Activated T-cell treated with anti-CD3 and anti-CD28 coated beads, Interleukin-2, amount 50 U/mL, for 24 hours (primary cell): ENCODE results near the gene KBTBD2.
"Not testable (repeated sequence)": the region's sequence is repeated elsewhere in the genome, so short reads cannot be mapped to it uniquely, and the experiment has no call there.

ENCODE experiments used
- DNase-seq: peaks from one replicate; pipeline ENCODE4 v3.0.0-alpha.2; 2020
- H3K27ac Mint-ChIP-seq: 2 replicates; pipeline ENCODE4 v1.8.0; 2020; ENCODE audit warnings: mild to moderate bottlenecking, mixed read lengths
- H3K27me3 Mint-ChIP-seq: 2 replicates; pipeline ENCODE4 v1.8.0; 2020; ENCODE audit warnings: mixed read lengths
- H3K36me3 Mint-ChIP-seq: 2 replicates; pipeline ENCODE4 v1.8.0; 2020; ENCODE audit warnings: low read depth, mixed read lengths
- H3K4me1 Mint-ChIP-seq: 2 replicates; pipeline ENCODE4 v1.8.0; 2020; ENCODE audit warnings: low read depth, mixed read lengths
- H3K4me3 Mint-ChIP-seq: 2 replicates; pipeline ENCODE4 v1.8.0; 2020; ENCODE audit warnings: mild to moderate bottlenecking, moderate library complexity, mixed read lengths
- H3K9me3 Mint-ChIP-seq: 2 replicates; pipeline ENCODE4 v1.8.0; 2020; ENCODE audit warnings: mixed read lengths

Gene KBTBD2

GRCh38 chr7:32881074-32881982 is 10.2 kb downstream of the KBTBD2 start:
- H3K36me3 Mint-ChIP-seq: peaks cover 37% of the 10 kb centered on the region
- no peak for DNase-seq
- no peak overlapping the region for H3K4me3 Mint-ChIP-seq
- H3K27me3 Mint-ChIP-seq: no peaks in the 10 kb centered on the region
- peaks cover 62% of the 10 kb centered on the region for H3K4me1 Mint-ChIP-seq
- H3K9me3 Mint-ChIP-seq: no peaks in the 10 kb centered on the region
- peak overlapping the region; percentile 40 for H3K27ac Mint-ChIP-seq

GRCh38 chr7:32879460-32879859 is 12.1 kb downstream of the KBTBD2 start:
- H3K4me1 Mint-ChIP-seq: peaks cover 55% of the 10 kb centered on the region
- no peak overlapping the region for H3K4me3 Mint-ChIP-seq
- H3K27ac Mint-ChIP-seq: peak overlapping the region; percentile 6
- DNase-seq: no peak
- H3K27me3 Mint-ChIP-seq: no peaks in the 10 kb centered on the region
- H3K36me3 Mint-ChIP-seq: peaks cover 50% of the 10 kb centered on the region
- no peaks in the 10 kb centered on the region for H3K9me3 Mint-ChIP-seq

DNA sequence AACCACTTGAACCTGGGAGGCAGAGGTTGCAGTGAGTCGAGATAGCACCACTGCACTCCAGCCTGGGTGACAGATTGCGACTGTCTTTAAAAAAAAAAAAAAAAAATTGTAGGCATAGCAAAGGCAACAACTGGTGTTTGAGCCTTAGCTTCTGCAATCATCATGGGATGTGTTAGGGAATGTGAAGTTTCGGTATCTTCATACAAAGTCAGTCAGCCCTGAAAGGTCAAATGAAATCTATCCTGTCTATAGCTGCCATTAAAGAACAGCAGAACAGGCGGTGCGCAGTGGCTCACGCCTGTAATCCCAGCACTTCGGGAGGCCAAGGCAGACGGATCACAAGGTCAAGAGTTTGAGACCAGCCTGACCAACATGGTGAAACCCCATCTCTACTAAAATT is 13.5 kb downstream of the KBTBD2 start:
- not testable (repeated sequence) for H3K4me3 Mint-ChIP-seq, H3K9me3 Mint-ChIP-seq, DNase-seq, H3K27me3 Mint-ChIP-seq
- peaks cover 55% of the 10 kb centered on the region for H3K36me3 Mint-ChIP-seq
- H3K4me1 Mint-ChIP-seq: peaks cover 44% of the 10 kb centered on the region
- peak overlapping the region; percentile 14 for H3K27ac Mint-ChIP-seq

DNA sequence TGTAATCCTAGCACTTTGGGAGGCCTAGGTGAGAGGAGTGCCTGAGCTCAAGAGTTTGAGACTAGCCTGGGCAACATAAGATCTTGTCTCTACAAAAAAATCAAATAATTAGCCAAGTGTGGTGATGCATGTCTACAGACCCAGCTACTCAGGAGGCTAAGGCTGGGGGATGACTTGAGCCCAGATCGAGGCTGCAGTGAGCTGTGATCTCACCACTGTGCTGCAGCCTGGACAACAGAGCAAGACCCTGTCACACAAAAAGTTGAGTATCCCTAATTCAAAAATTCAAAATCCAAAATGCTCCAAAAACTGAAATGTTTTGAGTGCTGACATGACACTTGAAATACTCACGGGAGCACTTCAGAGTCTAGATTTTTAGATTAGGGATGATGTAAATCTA is 19.1 kb downstream of the KBTBD2 start:
- Mint-ChIP-seq H3K27me3 (no peaks in the 10 kb centered on the region), H3K4me1 (peaks cover 46% of the 10 kb centered on the region), H3K9me3 (no peaks in the 10 kb centered on the region), H3K36me3 (peaks cover 87% of the 10 kb centered on the region), H3K4me3 (no peak overlapping the region), H3K27ac (no peak overlapping the region)
- no peak for DNase-seq

- no peak overlapping the region for H3K4me3 Mint-ChIP-seq
- peak overlapping the region; percentile 34 for H3K27ac Mint-ChIP-seq
- no peak for DNase-seq
- H3K36me3 Mint-ChIP-seq: peaks cover 86% of the 10 kb centered on the region
- peaks cover 42% of the 10 kb centered on the region for H3K4me1 Mint-ChIP-seq
- no peaks in the 10 kb centered on the region for H3K9me3 Mint-ChIP-seq
- no peaks in the 10 kb centered on the region for H3K27me3 Mint-ChIP-seq
Observed at GRCh38 chr7:32871624-32872371, 19.8 kb downstream of the KBTBD2 start.

DNA sequence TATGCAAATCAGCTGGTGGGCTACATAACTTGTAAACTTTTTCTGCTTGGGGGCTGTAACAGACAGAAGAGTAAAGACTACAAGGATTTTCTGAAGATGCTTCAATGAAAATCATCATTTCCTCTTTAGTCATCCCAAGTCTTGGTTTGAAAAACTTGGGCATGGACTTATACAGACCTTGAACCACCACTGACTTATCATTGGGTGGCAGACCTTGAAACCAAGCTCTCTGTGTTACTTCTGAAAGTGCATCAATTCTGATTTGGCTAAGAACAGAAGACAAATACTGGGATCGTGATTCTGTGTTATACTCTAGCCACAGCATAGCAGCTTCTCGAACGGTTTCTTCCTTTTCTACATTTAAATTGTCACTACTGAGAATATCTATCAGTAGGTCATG is 21.3 kb downstream of the KBTBD2 start:
- DNase-seq: no peak
- Mint-ChIP-seq H3K4me3 (no peak overlapping the region), H3K27me3 (no peaks in the 10 kb centered on the region), H3K27ac (peak overlapping the region; percentile 44), H3K4me1 (peaks cover 44% of the 10 kb centered on the region), H3K36me3 (peaks cover 91% of the 10 kb centered on the region), H3K9me3 (peaks cover 5% of the 10 kb centered on the region)

GRCh38 chr7:32869716-32870115 is 21.8 kb downstream of the KBTBD2 start:
- no peak overlapping the region for H3K4me3 Mint-ChIP-seq
- H3K4me1 Mint-ChIP-seq: peaks cover 42% of the 10 kb centered on the region
- H3K27ac Mint-ChIP-seq: peak overlapping the region; percentile 2
- H3K9me3 Mint-ChIP-seq: peaks cover 5% of the 10 kb centered on the region
- no peaks in the 10 kb centered on the region for H3K27me3 Mint-ChIP-seq
- peaks cover 86% of the 10 kb centered on the region for H3K36me3 Mint-ChIP-seq
- DNase-seq: no peak

GRCh38 chr7:32868116-32868515 is 23.4 kb downstream of the KBTBD2 start:
- no peak for DNase-seq
- H3K4me3 Mint-ChIP-seq: no peak overlapping the region
- peaks cover 80% of the 10 kb centered on the region for H3K36me3 Mint-ChIP-seq
- H3K9me3 Mint-ChIP-seq: peaks cover 5% of the 10 kb centered on the region
- no peaks in the 10 kb centered on the region for H3K27me3 Mint-ChIP-seq
- H3K27ac Mint-ChIP-seq: no peak overlapping the region
- peaks cover 44% of the 10 kb centered on the region for H3K4me1 Mint-ChIP-seq

DNA sequence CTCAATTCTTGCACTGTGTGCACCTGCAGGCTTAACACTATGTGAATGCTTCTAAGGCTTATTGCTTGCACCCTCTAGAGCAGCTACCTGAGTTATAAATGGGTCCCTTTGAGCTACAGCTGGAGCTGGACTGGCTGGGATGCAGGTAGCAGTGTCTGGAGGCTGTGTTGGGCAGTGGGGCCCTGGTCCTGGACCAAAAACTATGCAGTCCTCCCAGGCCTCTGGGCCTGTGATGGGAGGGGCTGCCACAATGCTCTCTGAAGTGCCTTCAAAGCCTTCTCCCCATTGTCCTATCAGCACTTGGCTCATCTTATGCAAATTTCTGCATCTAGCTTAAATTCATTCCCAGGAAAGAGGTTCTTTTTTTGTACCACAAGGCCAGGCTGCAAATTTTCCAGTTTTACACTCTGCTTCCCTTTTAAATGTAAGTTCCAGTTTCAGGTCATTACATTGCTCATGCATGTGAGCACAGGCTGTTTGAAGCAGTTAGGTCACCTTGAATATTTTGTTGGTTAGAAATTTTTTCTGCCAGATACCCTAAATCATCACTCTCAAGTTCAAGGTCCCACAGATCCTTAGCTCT is 26.0 kb downstream of the KBTBD2 start:
- no peaks in the 10 kb centered on the region for H3K27me3 Mint-ChIP-seq
- peaks cover 5% of the 10 kb centered on the region for H3K9me3 Mint-ChIP-seq
- no peak overlapping the region for H3K4me3 Mint-ChIP-seq
- DNase-seq: no peak
- peaks cover 24% of the 10 kb centered on the region for H3K4me1 Mint-ChIP-seq
- peaks cover 56% of the 10 kb centered on the region for H3K36me3 Mint-ChIP-seq
- no peak overlapping the region for H3K27ac Mint-ChIP-seq

GRCh38 chr7:32863872-32864271 is 27.7 kb downstream of the KBTBD2 start:
- H3K27ac Mint-ChIP-seq, H3K27me3 Mint-ChIP-seq, H3K9me3 Mint-ChIP-seq, DNase-seq, H3K4me3 Mint-ChIP-seq: not testable (repeated sequence)
- peaks cover 18% of the 10 kb centered on the region for H3K4me1 Mint-ChIP-seq
- H3K36me3 Mint-ChIP-seq: peaks cover 39% of the 10 kb centered on the region

DNA sequence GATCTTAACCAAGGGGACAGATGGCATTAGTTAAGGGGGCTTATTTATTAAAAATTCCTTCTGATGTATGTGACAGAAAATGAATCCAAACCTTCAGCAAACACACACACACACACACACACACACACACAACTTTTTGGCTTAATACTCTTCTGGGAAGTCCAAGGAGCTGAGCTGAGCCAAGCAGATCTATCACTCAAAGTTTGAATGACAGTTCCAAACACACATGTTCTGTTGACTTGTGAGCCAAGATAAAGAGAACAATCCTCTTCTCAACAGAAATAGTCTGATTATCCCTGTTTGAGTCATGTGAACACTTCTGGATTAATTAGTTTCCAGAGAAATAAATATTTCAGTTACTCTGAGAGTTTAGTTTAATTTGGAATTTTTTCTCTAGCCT is 31.5 kb downstream of the KBTBD2 start:
- peaks cover 7% of the 10 kb centered on the region for H3K36me3 Mint-ChIP-seq
- peaks cover 16% of the 10 kb centered on the region for H3K4me1 Mint-ChIP-seq
- H3K27me3 Mint-ChIP-seq: peaks cover 11% of the 10 kb centered on the region
- no peak for DNase-seq
- no peaks in the 10 kb centered on the region for H3K9me3 Mint-ChIP-seq
- no peak overlapping the region for H3K4me3 Mint-ChIP-seq
- H3K27ac Mint-ChIP-seq: no peak overlapping the region

DNA sequence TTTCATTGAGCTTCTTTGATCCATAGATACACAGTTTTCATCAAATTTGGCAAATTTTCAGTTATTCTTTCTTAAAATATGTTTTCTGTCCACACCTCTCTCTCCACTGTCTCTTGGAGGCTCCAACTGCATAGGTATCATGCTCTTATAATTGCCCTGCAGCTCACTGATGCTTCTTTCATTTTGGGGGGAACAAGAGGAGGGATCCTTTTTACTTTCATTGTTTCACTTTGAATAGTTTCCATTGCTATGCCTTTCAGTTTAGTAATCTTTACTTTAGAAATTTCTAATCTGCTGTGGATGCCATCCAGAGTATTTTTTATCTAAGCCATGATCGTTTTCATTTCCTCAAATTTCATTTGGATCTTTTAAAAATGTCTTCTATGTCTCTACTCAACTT is 32.9 kb downstream of the KBTBD2 start:
- Mint-ChIP-seq H3K36me3 (no peaks in the 10 kb centered on the region), H3K9me3 (no peaks in the 10 kb centered on the region), H3K4me1 (peaks cover 16% of the 10 kb centered on the region), H3K27ac (no peak overlapping the region), H3K4me3 (no peak overlapping the region), H3K27me3 (peaks cover 24% of the 10 kb centered on the region)
- DNase-seq: no peak

GRCh38 chr7:32857063-32857462 is 34.5 kb downstream of the KBTBD2 start:
- not testable (repeated sequence) for H3K4me3 Mint-ChIP-seq, H3K36me3 Mint-ChIP-seq, DNase-seq, H3K27ac Mint-ChIP-seq, H3K9me3 Mint-ChIP-seq
- Mint-ChIP-seq H3K27me3 (peaks cover 31% of the 10 kb centered on the region), H3K4me1 (peaks cover 14% of the 10 kb centered on the region)

DNA sequence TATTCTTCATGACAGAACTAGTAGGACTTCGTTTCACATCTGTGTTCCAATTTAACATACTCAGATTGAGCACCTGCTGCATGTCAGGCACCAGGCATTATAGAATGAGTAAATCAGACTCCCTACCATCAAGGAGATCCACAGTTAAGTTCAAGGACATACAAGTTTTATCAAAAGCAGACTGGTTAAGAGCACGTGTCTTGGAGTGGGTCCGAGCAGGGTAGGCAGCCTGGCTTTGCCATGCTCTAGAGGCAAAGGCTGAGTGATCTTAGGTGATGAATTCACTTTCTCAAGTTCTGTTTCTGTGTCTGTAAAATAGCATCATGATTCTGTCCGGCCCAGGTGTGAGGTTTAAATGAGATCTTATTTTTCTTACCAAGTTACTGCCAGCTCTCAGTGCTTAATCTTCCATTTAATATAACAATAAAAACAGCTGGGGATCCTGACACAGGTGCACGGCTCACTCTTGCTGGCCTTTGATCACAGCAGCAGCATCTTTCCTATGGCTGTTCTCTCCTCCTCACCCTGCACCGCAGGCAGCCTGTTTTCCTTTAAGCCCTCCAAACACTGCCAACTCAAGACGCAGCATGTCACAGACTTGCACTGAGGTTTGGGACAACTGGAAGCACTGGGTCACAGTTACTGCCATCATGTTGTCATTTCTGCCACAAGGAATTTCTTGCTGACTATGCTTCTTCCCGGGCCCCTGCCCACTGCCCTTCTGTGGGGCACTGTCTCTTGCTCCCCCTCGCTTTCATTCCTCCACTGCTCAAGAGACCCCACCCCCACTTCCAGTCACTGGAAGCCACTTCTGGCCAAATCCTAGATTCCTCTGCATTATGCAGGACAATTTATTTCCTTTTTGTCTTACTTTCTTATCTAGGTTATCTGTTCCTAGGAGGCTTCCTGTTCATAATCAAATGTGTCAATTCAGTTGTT is 35.5 kb downstream of the KBTBD2 start:
- H3K27ac Mint-ChIP-seq, H3K4me3 Mint-ChIP-seq, H3K9me3 Mint-ChIP-seq, DNase-seq, H3K36me3 Mint-ChIP-seq: not testable (repeated sequence)
- Mint-ChIP-seq H3K4me1 (peaks cover 14% of the 10 kb centered on the region), H3K27me3 (peaks cover 37% of the 10 kb centered on the region)
